Measurements from ENCODE around the gene MTUS2.
A peak's percentile ranks its signal among the peaks of the same experiment; 100 is the strongest.

MTUS2 gene

DNA sequence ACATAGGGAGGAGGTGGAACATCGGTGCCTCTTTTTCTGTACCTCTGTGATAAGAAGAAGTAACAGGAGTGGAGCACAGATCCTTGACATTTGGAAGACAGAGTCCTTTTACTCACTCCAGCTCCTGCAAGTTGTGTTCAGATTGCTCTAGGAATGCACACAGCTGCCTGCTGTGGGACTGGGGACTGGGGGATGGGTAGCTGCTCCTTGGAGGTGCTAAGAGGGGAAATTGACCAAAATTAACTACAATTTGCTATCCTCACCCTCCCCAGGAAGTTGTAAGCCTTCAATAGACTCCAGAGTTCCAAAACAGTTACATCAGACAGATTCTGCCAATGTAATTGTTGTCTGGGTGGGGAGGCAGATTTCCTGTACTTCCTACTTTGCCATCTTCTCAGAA is 317.9 kb downstream of the MTUS2 start:
- no peak for DNase-seq (ENCODE audit: low read depth)
- TF ChIP-seq, protein P1, sequence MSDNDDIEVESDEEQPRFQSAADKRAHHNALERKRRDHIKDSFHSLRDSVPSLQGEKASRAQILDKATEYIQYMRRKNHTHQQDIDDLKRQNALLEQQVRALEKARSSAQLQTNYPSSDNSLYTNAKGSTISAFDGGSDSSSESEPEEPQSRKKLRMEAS (IDR thresholded peaks at IDR 0.05; ENCODE audit: low read depth, low read length): no peak
- no peak for TF ChIP-seq MYC (IDR thresholded peaks at IDR 0.05; ENCODE audit: low read depth, low read length)
- no peak for TF ChIP-seq POLR2A (IDR thresholded peaks at IDR 0.05; ENCODE audit: extremely low read depth, insufficient read length)
- TF ChIP-seq, protein P2, sequence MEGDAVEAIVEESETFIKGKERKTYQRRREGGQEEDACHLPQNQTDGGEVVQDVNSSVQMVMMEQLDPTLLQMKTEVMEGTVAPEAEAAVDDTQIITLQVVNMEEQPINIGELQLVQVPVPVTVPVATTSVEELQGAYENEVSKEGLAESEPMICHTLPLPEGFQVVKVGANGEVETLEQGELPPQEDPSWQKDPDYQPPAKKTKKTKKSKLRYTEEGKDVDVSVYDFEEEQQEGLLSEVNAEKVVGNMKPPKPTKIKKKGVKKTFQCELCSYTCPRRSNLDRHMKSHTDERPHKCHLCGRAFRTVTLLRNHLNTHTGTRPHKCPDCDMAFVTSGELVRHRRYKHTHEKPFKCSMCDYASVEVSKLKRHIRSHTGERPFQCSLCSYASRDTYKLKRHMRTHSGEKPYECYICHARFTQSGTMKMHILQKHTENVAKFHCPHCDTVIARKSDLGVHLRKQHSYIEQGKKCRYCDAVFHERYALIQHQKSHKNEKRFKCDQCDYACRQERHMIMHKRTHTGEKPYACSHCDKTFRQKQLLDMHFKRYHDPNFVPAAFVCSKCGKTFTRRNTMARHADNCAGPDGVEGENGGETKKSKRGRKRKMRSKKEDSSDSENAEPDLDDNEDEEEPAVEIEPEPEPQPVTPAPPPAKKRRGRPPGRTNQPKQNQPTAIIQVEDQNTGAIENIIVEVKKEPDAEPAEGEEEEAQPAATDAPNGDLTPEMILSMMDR (IDR thresholded peaks at IDR 0.05; ENCODE audit: low read depth, low read length): no peak

DNA sequence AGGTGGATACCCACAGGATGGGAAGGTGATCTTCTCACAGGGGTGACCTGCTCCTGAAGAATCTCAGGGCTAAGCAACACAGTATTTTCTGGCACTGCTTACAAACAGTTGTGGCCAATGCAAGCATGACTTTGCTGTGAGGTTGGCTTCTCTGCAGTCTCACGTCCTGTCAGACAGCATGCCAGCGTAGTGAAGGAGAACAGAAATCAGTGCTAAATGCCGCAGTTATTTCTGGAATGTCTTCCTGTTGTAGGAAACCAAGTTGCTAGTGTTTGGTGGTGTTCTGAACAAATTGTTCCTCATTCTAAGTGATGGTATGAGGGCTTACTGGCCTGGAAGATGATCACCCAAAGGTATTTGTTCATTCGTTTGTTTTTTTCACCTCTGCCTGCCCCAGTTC is 320.1 kb downstream of the MTUS2 start:
- no peak for DNase-seq (ENCODE audit: low read depth)
- TF ChIP-seq, protein P2 (IDR thresholded peaks at IDR 0.05; ENCODE audit: low read depth, low read length): no peak
- TF ChIP-seq MYC (IDR thresholded peaks at IDR 0.05; ENCODE audit: low read depth, low read length): no peak
- no peak for TF ChIP-seq POLR2A (IDR thresholded peaks at IDR 0.05; ENCODE audit: extremely low read depth, insufficient read length)
- TF ChIP-seq, protein P1 (IDR thresholded peaks at IDR 0.05; ENCODE audit: low read depth, low read length): no peak
- H3K4me3 ChIP-seq (ENCODE audit: low read depth, low read length): no peak overlapping the region

More for the DNA sequence above, 317.9 kb downstream of the MTUS2 start:
- H3K4me3 ChIP-seq (ENCODE audit: low read depth, low read length): no peak overlapping the region

DNA sequence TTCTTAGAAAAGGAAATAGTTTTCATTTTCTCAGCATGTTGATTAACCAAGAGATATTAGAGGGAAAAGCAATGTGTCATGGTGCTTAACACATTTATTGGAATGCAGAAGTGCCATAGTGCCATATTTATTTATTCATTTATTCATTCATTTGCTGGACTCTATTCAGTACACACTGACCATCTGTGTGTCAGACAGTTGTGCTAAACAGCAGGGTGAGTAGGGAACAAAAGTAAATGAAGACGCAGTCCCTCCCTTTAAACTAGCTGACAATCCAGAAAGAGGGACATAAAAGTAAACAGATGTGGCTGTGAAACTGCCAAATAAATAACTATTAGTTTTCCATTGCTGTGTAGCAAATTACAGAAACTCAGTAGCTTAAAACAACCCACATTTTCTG is 323.7 kb downstream of the MTUS2 start:
- no peak for DNase-seq (ENCODE audit: low read depth)
- TF ChIP-seq, protein P1 (IDR thresholded peaks at IDR 0.05; ENCODE audit: low read depth, low read length): no peak
- no peak overlapping the region for H3K4me3 ChIP-seq (ENCODE audit: low read depth, low read length)

DNA sequence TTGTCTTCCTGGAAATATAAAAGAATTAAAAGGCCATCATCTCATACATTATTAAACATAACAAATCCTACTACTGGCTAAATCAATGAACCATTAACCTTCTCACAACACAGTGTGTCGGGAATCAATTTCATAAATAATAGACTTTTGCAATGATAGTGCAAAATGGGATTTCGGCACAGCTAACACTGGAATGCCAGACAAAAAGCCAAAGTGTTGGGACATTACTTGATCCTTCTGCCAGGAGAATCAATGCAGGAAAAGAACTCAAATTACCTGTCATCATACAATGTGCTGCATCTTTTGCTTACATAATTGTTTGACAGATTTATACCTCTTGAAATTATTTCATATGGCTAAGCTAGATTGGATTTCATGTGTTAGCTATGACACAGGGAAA is 334.3 kb downstream of the MTUS2 start:
- TF ChIP-seq, protein P2 (IDR thresholded peaks at IDR 0.05; ENCODE audit: low read depth, low read length): no peak
- TF ChIP-seq POLR2A (IDR thresholded peaks at IDR 0.05; ENCODE audit: extremely low read depth, insufficient read length): no peak
- TF ChIP-seq, protein P1 (IDR thresholded peaks at IDR 0.05; ENCODE audit: low read depth, low read length): no peak
- DNase-seq (ENCODE audit: low read depth): no peak
- H3K4me3 ChIP-seq (ENCODE audit: low read depth, low read length): no peak overlapping the region

DNA sequence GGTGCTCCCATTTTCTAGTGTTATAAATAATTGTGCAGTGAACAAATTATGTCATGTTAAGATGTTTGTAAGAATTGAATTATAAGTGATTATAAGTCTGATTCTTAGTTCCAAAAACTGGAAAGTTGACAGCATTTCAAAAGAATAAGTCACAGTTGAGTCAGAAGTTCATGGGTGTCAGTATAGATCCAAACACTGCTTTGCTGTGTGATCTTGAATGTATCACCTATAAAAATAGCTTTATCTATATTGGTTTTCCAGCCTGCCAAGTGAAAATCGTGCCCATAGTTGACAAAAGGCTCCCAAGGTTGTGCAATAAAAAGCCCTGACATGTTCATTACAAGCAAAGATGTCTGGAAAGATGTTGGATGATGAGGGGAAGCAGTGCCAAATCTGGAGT is 336.0 kb downstream of the MTUS2 start:
- H3K4me3 ChIP-seq (ENCODE audit: low read depth, low read length): no peak overlapping the region
- no peak for DNase-seq (ENCODE audit: low read depth)
- TF ChIP-seq MYC (IDR thresholded peaks at IDR 0.05; ENCODE audit: low read depth, low read length) (no peak), POLR2A (IDR thresholded peaks at IDR 0.05; ENCODE audit: extremely low read depth, insufficient read length) (no peak)
- TF ChIP-seq, protein P1 (IDR thresholded peaks at IDR 0.05; ENCODE audit: low read depth, low read length): no peak
- TF ChIP-seq, protein P2 (IDR thresholded peaks at IDR 0.05; ENCODE audit: low read depth, low read length): no peak

DNA sequence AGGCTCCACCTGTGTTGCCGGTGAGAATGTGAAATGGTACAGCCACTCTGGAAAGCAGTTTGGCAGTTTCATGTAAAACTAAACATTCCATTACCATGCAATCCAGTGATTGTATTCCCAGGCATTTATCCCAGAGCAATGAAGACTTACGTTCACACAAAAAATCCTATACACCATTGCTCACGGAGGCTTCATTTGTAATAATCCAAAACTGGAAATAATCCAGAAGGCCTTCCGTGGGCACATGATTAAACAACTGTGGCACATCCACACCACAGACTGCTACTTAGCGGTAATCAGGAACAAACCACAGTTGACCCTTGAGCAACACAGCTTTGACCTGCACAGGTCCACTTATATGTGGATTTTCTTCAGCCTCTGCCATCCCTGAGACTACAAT is 339.7 kb downstream of the MTUS2 start:
- DNase-seq (ENCODE audit: low read depth): peak; percentile 10
- no peak for TF ChIP-seq MYC (IDR thresholded peaks at IDR 0.05; ENCODE audit: low read depth, low read length)
- TF ChIP-seq, protein P2 (IDR thresholded peaks at IDR 0.05; ENCODE audit: low read depth, low read length): no peak
- TF ChIP-seq, protein P1 (IDR thresholded peaks at IDR 0.05; ENCODE audit: low read depth, low read length): no peak
- TF ChIP-seq POLR2A (IDR thresholded peaks at IDR 0.05; ENCODE audit: extremely low read depth, insufficient read length): no peak

More for the DNA sequence above, 339.7 kb downstream of the MTUS2 start:
- no peak overlapping the region for H3K4me3 ChIP-seq (ENCODE audit: low read depth, low read length)
